ENCODE data around the gene GMNN. TPM values are rescaled to one million over a fixed set of nuclear protein-coding genes. Genes with fewer than 3 reads are reported as not detected.

GMNN gene
- total RNA-seq, 1 donor from 2014 or later, result 17.1 TPM

DNA sequence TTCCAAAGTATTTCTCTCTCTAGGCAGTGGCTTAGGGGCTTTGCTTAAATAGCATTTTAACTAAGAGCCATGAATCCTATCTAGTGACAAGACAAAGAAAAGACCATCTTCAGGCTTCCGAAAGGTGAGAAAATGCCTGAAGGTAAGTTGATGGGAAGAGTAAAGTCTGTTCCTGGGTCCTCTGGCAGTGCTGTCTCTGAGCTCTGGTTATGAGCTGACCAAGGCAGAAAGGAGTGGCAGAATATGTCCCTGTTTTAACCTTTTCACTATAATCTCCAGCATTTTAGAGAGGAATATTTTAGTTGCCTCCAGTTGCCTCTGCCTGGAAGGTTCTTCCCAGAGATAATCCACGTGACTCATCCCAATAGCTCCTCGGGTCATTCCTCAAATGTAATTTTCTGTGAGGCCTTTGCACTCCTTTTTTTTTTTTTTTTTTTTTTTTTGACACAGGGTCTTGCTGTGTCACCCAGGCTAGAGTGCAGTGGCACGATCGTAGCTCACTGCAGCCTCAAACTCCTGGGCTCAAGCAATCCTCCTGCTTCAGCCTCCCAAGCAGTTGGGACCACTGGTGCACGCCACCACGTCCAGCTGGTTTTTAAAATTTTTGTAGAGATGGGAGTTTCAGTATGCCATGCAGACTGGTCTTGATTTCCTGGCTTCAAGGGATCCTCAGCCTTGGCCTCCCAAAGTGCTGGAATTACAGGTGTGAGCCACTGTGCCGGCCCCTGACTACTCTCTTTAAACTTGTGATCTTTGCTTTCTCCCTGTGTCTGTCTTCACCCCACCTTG lies 27.7 kb downstream of the GMNN start:
- DNase-seq (ENCODE audit: low spot score), result peak; percentile 42

DNA sequence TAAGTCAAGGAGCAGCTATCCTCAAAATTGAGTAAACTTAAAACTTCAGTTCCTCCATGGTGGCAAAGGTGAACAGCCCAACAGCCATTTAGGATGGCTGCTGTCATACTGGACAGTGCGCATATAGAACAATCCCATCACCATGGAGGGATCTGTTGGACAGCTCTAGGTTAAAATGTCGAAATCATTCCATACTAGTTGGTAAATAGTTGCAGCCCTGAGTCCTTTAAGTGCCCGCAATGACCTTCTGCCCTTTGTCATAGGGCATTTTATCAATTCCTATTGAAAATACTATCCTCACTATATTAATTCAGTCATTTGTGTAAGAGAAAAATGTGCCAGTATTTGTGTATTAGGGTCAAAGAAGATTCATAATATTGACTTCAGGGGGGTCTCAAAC lies 32.8 kb downstream of the GMNN start:
- no peak for DNase-seq (ENCODE audit: low spot score)

DNA sequence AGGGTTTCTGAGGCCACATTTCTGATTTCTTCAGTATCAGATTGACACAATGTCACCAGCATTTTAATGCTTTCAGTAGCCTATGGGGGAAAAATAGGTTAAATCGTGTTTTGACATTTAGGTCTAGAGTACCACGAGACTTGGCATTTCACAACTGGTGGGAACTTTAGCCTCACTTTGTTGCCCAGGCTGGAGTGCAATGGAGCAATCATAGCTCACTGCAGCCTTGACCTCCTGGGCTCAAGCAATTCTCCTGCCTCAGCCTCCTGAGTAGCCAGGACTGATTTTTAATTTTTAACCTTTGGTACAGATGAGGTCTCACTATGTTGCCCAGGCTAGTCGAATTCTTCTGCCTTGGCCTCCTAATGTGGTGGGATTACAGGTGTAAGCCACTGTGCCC lies 35.0 kb downstream of the GMNN start:
- DNase-seq (ENCODE audit: low spot score), result no peak

DNA sequence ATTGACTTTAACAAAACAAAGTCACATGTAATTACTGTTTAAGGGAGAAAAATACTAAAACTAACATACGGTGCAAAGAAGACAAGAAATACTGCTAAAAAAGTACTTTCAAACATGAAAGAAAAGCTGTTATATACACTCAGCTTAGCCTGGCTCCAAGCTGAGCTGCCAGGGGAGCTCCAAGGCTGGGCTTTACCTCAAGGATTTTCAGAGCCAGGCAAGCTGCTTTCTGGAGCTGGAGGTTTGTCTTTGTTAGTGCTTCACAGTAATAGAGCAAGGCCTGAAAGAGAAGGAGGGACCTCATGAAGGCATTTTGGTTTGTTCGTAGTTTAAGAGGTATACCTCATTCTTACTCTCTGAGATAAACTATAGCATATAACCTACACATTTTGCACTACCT lies 43.6 kb downstream of the GMNN start:
- DNase-seq (ENCODE audit: low spot score), result no peak

DNA sequence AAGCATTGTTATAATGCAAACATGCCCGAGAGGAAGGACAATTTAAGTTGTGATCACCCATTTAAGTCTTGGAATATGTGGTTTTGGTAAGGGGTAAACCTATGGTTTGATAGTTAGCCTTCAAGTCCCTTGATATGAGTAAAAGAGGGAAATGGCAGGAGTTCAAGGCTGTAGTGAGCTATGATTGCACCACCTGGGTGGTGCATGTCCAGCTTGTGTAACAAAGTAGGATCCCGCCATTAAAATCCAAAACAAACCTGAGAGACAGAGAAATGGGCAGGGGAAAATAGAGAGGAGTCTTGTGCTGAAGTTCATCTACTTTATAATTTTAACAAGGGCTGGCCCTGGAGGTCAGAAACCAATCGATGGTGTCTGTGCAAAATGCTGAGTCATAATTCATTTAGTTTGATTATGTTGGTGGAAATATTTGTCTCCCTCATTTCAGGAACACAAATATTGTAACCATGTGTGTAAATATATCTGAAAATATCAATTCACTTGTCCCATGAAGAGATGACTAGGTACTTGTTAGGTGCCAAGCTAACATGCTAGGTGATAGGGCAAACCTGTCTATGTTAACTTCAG lies 47.2 kb downstream of the GMNN start:
- no peak for DNase-seq (ENCODE audit: low spot score)

DNA sequence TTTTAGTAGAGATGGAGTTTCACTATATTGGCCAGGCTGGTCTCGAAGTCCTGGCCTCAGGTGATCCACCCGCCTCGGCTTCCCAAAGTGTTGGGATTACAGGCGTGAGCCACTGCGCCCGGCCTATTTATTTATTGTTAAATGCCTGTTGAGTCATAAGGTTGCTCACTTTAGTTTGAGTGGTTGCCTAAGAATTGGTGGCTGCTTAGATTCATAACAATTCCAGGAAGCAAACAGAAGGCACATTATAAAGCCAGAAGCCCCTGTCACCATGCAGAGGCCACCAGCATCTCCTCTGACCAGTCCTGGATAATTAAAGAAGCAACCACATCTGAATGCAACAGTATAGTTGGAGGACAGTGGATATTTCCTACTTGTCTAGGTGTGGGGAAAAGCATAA lies 48.0 kb downstream of the GMNN start:
- no peak for DNase-seq (ENCODE audit: low spot score)

DNA sequence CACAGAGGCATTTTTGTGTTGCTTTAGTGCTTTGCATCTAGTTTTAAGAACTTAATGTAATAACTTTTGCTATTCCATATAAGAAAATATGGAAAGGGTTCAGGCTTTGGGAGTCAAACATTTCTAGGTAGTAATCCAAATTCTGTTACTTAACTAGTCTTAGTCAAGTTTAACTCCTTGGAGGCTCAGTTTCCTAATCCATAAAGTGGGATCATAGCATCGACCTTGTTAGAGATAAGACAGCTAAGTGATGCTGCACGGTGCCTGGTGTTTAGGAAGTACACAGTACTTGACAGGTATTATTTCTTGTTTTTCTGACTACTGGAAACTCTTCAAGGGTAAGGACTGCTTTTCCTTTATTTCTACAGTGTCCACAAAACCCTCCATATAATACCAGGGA lies 48.4 kb downstream of the GMNN start:
- no peak for DNase-seq (ENCODE audit: low spot score)

DNA sequence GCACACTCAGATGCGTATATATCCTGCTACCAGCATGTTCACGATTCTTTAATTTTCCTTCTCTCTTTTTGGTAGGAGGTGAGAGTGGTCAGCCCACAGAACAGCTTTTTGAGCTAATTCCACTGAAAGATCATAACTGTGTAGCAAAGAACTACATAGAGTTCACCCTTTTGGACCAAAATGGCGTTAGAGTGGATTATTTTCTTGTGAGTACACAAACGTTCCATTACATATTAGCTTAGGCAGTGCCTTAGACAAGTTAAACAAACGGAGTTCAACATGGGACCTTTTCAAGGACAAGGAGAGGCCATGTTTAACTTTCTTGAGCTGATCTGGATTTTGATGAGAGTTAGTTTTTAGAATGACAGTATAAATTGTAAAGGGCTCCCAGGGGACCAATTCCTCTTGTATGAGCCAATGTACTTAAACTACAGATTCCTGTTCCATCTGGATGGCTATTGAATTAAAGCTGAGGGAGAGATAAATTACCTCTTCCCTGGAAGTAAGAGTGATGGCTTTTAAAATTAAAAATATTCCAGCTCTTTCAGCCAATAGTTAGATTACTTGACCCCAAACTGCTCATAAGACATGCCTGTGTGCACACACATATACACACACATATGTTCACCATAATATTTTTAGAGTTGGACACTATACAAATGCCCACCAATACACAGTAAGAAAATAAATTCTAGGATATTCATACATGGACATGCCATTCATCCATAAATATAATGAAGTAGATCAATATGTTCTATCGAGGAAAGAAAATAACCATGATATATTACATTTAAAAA lies 49.6 kb downstream of the GMNN start:
- DNase-seq (ENCODE audit: low spot score), result no peak

DNA sequence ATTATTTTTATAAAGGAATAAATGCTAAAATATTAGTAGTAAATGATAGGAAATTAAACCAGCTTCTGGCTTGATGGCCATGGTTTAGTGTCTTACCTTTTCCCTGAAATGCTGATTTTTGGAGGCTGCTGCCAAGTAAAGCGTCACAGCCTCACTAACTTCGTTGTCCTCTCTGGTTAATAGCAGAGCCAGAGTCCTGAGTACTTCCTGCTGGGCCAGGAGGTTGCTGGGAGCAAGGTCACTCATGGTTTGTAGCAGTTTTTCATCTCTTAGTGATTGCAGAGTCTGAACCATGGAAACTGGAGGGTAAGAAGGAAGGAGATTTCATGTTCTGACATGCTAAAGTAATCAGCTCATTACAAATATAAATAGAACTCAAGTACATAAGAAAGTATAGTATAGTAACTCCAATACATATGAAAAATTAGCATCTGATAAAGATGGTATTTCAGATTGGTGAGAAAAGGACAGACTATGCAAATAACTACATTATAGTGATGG lies 50.4 kb downstream of the GMNN start:
- no peak for DNase-seq (ENCODE audit: low spot score)

DNA sequence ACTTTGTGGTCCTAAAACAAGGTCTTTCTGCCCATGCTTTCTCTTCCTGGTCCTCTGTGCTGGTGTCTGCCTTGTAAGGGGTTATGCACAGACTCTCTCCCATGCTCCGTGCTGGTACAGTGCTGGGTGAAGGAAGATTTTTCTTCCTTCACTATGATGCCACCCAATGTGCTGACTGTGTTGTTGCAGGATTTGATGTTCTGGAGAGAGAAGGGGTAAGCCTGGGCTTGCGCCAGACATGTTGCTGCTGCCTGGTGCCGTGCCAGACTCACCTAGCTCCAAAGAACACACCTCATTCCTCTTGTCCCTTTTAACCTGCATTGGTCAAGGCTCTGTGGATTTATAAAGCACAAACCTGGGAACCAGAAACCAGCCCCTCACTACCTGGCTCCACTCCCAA lies 52.4 kb downstream of the GMNN start:
- DNase-seq (ENCODE audit: low spot score), result no peak

DNA sequence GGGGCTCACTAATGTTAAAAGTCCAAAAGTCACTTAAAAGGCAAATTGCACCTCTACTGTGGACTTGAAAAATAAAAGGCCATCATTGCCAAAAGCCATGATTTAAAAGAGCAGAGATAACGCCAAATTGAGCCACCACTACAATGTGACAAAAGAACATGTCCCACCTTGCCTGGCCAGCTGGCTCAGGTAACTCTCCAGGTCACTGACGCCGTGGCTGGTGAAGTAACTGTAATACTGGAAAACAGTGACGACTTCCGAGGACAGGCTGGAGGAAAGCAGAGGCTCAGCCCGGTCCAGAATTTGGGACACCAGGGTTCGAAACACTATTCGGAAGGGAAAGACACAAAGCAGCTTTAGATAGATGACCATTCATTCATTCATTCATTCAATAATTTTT lies 53.2 kb downstream of the GMNN start:
- no peak for DNase-seq (ENCODE audit: low spot score)

DNA sequence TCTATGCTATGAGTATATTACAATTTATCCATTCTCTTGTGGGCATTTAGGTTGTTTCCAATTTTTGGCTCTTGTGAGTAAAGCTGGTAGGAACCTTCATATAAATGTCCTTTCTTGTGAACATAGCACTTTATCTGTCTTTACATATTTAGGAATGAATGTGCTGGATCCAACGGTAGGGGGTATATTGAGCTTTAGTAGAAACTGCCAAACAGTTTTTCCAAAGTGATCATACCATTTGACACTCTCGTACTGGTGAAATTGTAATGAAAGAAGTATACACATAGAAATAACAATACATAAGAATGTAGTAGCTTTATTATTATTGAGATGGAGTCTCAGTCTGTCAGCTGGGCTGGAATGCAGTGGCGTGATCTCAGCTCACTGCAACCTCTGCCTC lies 54.9 kb downstream of the GMNN start:
- DNase-seq (ENCODE audit: low spot score), result no peak

DNA sequence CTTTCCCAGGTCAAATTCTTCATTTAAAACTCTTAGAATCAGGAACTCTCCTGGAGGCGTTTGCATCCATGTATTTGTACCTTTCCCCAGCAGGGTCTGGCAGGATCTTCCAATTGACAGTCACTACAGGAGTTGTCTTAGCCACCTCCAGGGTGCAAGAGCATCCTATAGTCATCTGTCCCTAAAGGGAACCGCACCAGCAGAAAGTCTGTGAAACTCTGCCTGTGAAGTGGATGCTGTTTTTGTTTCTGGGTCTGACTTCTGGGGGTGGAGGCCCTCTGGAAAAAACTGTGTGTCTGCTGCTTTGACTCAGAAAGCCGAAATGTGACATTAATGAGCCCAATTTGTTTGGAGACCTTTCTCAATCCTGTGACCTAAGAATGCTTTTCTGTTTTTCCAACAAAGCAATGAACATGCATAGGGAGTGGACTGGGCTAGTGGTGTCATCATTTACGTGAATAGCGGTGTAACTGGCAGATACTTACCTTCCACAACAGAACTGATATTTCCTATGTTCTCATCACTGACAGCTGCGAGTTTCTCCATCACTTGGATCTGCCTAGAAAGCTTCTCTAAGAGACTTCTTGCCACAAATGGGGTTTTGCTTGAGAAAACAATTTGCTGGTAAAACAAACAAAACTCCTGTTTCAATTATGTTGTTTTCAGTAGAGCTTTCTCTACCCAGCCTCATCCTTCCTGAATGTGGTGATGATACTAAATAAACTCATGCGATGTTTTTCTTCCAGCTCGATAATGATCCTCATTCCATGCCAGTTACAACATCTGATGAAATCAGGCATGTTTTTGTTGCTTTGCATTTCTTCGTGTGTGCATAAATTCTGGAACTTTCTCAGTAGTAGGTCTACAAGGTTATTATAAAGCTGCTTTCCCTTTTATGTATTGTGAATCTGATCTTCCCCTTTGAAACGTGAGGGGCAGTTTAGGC lies 57.3 kb downstream of the GMNN start:
- DNase-seq (ENCODE audit: low spot score), result no peak

DNA sequence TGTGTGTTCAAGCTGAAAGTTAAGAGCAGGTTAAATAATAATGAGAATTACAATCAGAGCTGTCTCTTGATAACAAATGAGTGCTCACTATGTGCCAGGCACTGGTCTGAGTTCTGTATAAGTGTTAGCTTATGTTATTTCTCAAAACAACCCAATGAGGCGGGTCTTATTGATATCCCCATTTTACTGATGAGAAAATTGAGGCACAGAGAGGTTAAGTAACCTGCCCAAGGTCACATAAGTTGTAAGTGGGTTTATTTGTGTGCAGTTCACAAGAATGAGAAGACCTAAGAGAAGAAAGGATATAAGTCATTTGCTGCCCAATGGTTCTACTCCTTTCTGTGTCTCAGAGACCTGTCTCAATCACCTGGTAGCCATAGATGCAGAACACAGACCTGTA lies 58.1 kb downstream of the GMNN start:
- no peak for DNase-seq (ENCODE audit: low spot score)

DNA sequence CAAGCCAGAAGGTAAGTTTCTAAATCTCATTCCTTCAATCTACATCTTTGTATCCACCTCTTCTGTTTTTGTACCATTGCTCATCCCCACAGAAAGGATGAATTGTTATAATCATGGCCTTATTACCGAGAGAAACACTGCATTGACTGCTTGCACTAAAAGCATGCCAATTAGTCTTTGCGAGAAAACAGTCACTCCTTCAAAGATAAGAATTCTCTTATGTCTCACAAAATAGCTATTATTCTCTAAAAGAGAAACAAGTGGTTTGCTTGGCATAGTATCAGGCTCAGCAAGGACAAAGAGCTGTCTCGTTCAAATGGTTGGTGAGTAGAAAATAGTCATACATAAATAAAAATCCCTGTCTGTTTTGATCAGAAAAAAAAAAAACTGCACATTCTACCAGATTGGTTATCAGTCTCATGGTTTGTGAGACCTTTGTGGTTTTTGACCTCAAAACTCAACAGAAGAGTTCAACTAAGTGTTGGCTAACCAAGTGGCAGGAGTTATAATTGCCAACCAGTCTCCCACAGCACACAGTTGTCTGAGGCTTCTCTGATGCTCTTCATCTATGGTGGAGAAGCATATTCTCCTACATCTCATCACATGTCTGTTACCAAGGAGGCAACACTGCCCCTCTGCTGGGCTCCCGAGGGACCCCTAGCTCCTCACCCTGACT lies 59.1 kb downstream of the GMNN start:
- DNase-seq (ENCODE audit: low spot score), result no peak

Other genes with a start within 250 kb of the GMNN start
- 2.2 TPM for gene KIAA0319, start 128.7 kb upstream of the GMNN start, total RNA-seq (ENCODE audit: insufficient read depth, low replicate concordance)
- gene TDP2, start 108.0 kb upstream of the GMNN start, total RNA-seq (ENCODE audit: insufficient read depth, low replicate concordance), result 19.7 TPM
- gene ACOT13, start 107.9 kb upstream of the GMNN start, total RNA-seq (ENCODE audit: insufficient read depth, low replicate concordance), result 12.0 TPM
- 52.5 TPM for gene C6orf62, start 55.8 kb upstream of the GMNN start, total RNA-seq (ENCODE audit: insufficient read depth, low replicate concordance)
- not detected for gene ARMH2, start 24.0 kb downstream of the GMNN start, total RNA-seq (ENCODE audit: insufficient read depth, low replicate concordance)
- 5.3 TPM for gene RIPOR2, start 161.0 kb downstream of the GMNN start, total RNA-seq (ENCODE audit: insufficient read depth, low replicate concordance)